Measurements from ENCODE around the gene CHST7.

GRCh38 chrX:46579250-46579649, 5.7 kb downstream of the CHST7 start:
- TF ChIP-seq EZH2 (IDR thresholded peaks at IDR 0.05; ENCODE audit: low read depth, unreplicated experiment) (no peak), CTCF (conservative IDR thresholded peaks at IDR 0.05; ENCODE audit: low read depth in 2 of 2) (no peak), ZNF331 (CRISPR knock-in tag; IDR thresholded peaks at IDR 0.05; ENCODE audit: low read depth) (no peak), POLR2AphosphoS5 (IDR thresholded peaks at IDR 0.05; ENCODE audit: low read depth) (no peak), EZH2phosphoT487 (IDR thresholded peaks at IDR 0.05; ENCODE audit: unreplicated experiment) (no peak), ZNF114 (CRISPR knock-in tag; IDR thresholded peaks at IDR 0.05) (no peak), CREB1 (CRISPR knock-in tag; IDR thresholded peaks at IDR 0.05; ENCODE audit: low read depth) (no peak), NANOG (IDR thresholded peaks at IDR 0.05; ENCODE audit: borderline replicate concordance) (no peak), JUNB (IDR thresholded peaks at IDR 0.05; ENCODE audit: unreplicated experiment) (no peak), STAT1 (IDR thresholded peaks at IDR 0.05; ENCODE audit: unreplicated experiment) (no peak)
- TF ChIP-seq, protein P1, sequence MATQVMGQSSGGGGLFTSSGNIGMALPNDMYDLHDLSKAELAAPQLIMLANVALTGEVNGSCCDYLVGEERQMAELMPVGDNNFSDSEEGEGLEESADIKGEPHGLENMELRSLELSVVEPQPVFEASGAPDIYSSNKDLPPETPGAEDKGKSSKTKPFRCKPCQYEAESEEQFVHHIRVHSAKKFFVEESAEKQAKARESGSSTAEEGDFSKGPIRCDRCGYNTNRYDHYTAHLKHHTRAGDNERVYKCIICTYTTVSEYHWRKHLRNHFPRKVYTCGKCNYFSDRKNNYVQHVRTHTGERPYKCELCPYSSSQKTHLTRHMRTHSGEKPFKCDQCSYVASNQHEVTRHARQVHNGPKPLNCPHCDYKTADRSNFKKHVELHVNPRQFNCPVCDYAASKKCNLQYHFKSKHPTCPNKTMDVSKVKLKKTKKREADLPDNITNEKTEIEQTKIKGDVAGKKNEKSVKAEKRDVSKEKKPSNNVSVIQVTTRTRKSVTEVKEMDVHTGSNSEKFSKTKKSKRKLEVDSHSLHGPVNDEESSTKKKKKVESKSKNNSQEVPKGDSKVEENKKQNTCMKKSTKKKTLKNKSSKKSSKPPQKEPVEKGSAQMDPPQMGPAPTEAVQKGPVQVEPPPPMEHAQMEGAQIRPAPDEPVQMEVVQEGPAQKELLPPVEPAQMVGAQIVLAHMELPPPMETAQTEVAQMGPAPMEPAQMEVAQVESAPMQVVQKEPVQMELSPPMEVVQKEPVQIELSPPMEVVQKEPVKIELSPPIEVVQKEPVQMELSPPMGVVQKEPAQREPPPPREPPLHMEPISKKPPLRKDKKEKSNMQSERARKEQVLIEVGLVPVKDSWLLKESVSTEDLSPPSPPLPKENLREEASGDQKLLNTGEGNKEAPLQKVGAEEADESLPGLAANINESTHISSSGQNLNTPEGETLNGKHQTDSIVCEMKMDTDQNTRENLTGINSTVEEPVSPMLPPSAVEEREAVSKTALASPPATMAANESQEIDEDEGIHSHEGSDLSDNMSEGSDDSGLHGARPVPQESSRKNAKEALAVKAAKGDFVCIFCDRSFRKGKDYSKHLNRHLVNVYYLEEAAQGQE (IDR thresholded peaks at IDR 0.05; ENCODE audit: unreplicated experiment), result no peak
- TF ChIP-seq, protein P2, sequence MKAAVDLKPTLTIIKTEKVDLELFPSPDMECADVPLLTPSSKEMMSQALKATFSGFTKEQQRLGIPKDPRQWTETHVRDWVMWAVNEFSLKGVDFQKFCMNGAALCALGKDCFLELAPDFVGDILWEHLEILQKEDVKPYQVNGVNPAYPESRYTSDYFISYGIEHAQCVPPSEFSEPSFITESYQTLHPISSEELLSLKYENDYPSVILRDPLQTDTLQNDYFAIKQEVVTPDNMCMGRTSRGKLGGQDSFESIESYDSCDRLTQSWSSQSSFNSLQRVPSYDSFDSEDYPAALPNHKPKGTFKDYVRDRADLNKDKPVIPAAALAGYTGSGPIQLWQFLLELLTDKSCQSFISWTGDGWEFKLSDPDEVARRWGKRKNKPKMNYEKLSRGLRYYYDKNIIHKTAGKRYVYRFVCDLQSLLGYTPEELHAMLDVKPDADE (IDR thresholded peaks at IDR 0.05), result no peak
